Measurements from ENCODE around the gene ASNSD1. TPM values are rescaled to one million over a fixed set of nuclear protein-coding genes. Genes with fewer than 3 reads are reported as not detected.

The ASNSD1 gene
- polyA plus RNA-seq, 1 of the 3 experiments (the other 2 are of a cell fraction), result 15.5 TPM

DNA sequence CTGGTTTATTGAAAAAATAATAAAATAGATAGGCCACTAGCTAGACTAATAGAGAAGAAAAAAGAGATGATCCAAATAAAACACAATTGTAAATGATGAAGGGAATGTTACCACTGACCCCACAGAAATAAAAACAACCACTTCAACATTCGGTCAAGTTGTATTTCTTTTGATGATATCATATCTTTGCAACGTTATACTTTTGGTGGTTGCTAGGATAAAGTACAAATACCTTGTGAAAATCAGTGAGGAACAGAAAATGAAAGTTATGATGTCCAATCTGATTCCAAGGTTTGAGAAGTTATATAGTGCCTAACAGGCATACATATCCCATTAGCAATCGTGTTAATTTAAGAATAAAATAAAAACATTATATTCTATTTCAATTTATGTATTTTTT lies 6.6 kb upstream of the ASNSD1 start:
- DNase-seq, result no peak
- H3K27ac ChIP-seq (ENCODE audit: low read depth in 2 of 2, low read length in 1 of 2), result no peak overlapping the region
- no peaks in the 10 kb centered on the region for H3K79me2 ChIP-seq (ENCODE audit: insufficient read depth)
- H3K4me3 ChIP-seq (ENCODE audit: low read depth in 2 of 2, low read length in 1 of 2), result no peak overlapping the region
- TF ChIP-seq NRF1 (IDR thresholded peaks at IDR 0.05; ENCODE audit: low read depth, low read length) (no peak), MXI1 (IDR thresholded peaks at IDR 0.05; ENCODE audit: low read depth, low read length) (no peak), RCOR1 (IDR thresholded peaks at IDR 0.05; ENCODE audit: low read length) (no peak)
- TF ChIP-seq, protein P1, sequence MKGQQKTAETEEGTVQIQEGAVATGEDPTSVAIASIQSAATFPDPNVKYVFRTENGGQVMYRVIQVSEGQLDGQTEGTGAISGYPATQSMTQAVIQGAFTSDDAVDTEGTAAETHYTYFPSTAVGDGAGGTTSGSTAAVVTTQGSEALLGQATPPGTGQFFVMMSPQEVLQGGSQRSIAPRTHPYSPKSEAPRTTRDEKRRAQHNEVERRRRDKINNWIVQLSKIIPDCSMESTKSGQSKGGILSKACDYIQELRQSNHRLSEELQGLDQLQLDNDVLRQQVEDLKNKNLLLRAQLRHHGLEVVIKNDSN (IDR thresholded peaks at IDR 0.05; ENCODE audit: borderline replicate concordance, low read depth), result no peak
- H3K4me2 ChIP-seq, result no peak overlapping the region
- POLR2A ChIA-PET, result no interaction called here
- H3K9me3 ChIP-seq, result no peaks in the 10 kb centered on the region
- H2AFZ ChIP-seq (ENCODE audit: low read depth), result no peak overlapping the region
- H4K20me1 ChIP-seq (ENCODE audit: insufficient read depth), result no peaks in the 10 kb centered on the region
- no peaks in the 10 kb centered on the region for H3K9me2 ChIP-seq
- H3K9ac ChIP-seq, result no peak overlapping the region
- H3F3A ChIP-seq (replicated peaks; ENCODE audit: insufficient read depth), result no peaks in the 10 kb centered on the region
- H3K27me3 ChIP-seq (ENCODE audit: insufficient read depth), result no peaks in the 10 kb centered on the region
- no peaks in the 10 kb centered on the region for H3K36me3 ChIP-seq (replicated peaks in 1 of 2; ENCODE audit: control insufficient read depth in 1 of 2, insufficient read depth in 2 of 2, low read length in 1 of 2)
- WGBS (ENCODE audit: low lambda C conversion rate), result 67% methylated on average over 3 of the region's 3 CpGs
- CTCF ChIA-PET, result no interaction called here
- no peaks in the 10 kb centered on the region for H3K4me1 ChIP-seq (ENCODE audit: control insufficient read depth in 1 of 2, insufficient read depth in 2 of 2, low read depth in 1 of 2, low read length in 1 of 2)

DNA sequence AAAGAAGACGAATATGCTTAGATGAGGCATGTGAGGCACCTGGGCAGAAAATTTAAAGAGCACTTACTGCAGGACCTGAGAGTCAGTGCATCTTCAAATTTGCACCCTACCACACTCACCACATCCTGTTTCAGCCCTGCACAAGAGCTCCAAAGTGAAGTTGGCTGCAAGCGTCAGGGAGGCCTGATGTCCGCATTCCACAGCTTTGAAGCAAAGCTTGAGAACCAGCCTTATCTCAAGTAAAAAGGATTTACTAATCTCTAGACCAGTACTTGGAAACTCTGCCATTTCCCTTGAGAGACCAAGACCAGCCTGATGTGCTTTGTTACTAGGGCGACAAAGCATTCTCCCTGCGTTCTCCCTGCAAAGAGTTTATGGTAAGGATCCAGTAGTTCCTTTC lies 3.4 kb upstream of the ASNSD1 start:
- H4K20me1 ChIP-seq (ENCODE audit: insufficient read depth), result no peaks in the 10 kb centered on the region
- TF ChIP-seq EZH2phosphoT487 (IDR thresholded peaks at IDR 0.05; ENCODE audit: borderline replicate concordance, low read depth) (no peak), CHD2 (IDR thresholded peaks at IDR 0.05; ENCODE audit: low read length, partially characterized antibody) (no peak), MEF2A (IDR thresholded peaks at IDR 0.05; ENCODE audit: borderline replicate concordance, low read depth) (no peak), YY1 (IDR thresholded peaks at IDR 0.05; ENCODE audit: low read depth) (no peak), JUND (IDR thresholded peaks at IDR 0.05) (no peak), FOXJ3 (CRISPR knock-in tag; IDR thresholded peaks at IDR 0.05) (no peak), FOSL2 (IDR thresholded peaks at IDR 0.05; ENCODE audit: borderline replicate concordance, low read depth) (no peak), RFX5 (IDR thresholded peaks at IDR 0.05; ENCODE audit: low read length) (no peak), RAD21 (IDR thresholded peaks at IDR 0.05; ENCODE audit: low read length) (no peak), TEAD4 (IDR thresholded peaks at IDR 0.05; ENCODE audit: borderline replicate concordance, insufficient read depth) (no peak), GABPA (IDR thresholded peaks at IDR 0.05; ENCODE audit: low read depth) (no peak), RXRA (IDR thresholded peaks at IDR 0.05; ENCODE audit: borderline replicate concordance, low read depth) (no peak)
- TF ChIP-seq, protein P2, sequence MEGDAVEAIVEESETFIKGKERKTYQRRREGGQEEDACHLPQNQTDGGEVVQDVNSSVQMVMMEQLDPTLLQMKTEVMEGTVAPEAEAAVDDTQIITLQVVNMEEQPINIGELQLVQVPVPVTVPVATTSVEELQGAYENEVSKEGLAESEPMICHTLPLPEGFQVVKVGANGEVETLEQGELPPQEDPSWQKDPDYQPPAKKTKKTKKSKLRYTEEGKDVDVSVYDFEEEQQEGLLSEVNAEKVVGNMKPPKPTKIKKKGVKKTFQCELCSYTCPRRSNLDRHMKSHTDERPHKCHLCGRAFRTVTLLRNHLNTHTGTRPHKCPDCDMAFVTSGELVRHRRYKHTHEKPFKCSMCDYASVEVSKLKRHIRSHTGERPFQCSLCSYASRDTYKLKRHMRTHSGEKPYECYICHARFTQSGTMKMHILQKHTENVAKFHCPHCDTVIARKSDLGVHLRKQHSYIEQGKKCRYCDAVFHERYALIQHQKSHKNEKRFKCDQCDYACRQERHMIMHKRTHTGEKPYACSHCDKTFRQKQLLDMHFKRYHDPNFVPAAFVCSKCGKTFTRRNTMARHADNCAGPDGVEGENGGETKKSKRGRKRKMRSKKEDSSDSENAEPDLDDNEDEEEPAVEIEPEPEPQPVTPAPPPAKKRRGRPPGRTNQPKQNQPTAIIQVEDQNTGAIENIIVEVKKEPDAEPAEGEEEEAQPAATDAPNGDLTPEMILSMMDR (IDR thresholded peaks at IDR 0.05), result no peak
- TF ChIP-seq, protein P3, sequence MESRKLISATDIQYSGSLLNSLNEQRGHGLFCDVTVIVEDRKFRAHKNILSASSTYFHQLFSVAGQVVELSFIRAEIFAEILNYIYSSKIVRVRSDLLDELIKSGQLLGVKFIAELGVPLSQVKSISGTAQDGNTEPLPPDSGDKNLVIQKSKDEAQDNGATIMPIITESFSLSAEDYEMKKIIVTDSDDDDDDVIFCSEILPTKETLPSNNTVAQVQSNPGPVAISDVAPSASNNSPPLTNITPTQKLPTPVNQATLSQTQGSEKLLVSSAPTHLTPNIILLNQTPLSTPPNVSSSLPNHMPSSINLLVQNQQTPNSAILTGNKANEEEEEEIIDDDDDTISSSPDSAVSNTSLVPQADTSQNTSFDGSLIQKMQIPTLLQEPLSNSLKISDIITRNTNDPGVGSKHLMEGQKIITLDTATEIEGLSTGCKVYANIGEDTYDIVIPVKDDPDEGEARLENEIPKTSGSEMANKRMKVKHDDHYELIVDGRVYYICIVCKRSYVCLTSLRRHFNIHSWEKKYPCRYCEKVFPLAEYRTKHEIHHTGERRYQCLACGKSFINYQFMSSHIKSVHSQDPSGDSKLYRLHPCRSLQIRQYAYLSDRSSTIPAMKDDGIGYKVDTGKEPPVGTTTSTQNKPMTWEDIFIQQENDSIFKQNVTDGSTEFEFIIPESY (IDR thresholded peaks at IDR 0.05; ENCODE audit: borderline replicate concordance, low read depth), result no peak
- H3K27ac ChIP-seq (ENCODE audit: low read depth in 2 of 2, low read length in 1 of 2), result no peak overlapping the region
- no peak overlapping the region for H3K9ac ChIP-seq
- no peak overlapping the region for H2AFZ ChIP-seq (ENCODE audit: low read depth)
- no peak for DNase-seq
- H3K4me3 ChIP-seq (ENCODE audit: low read depth in 2 of 2, low read length in 1 of 2), result no peak overlapping the region
- 91% methylated on average over 5 of the region's 5 CpGs for WGBS (ENCODE audit: low lambda C conversion rate)
- H3K36me3 ChIP-seq (replicated peaks in 1 of 2; ENCODE audit: control insufficient read depth in 1 of 2, insufficient read depth in 2 of 2, low read length in 1 of 2), result no peaks in the 10 kb centered on the region
- POLR2A ChIA-PET, result no interaction called here
- no peak overlapping the region for H3K4me2 ChIP-seq
- H3K9me2 ChIP-seq, result no peaks in the 10 kb centered on the region
- H3K27me3 ChIP-seq (ENCODE audit: insufficient read depth), result no peaks in the 10 kb centered on the region
- H3K4me1 ChIP-seq (ENCODE audit: control insufficient read depth in 1 of 2, insufficient read depth in 2 of 2, low read depth in 1 of 2, low read length in 1 of 2), result peaks cover 0 to 6% of the 10 kb centered on the region in 2 experiments; a peak in 2 of 4 replicates
- H3K9me3 ChIP-seq, result no peaks in the 10 kb centered on the region
- H3K79me2 ChIP-seq (ENCODE audit: insufficient read depth), result peaks cover 16% of the 10 kb centered on the region
- H3F3A ChIP-seq (replicated peaks; ENCODE audit: insufficient read depth), result no peaks in the 10 kb centered on the region
- CTCF ChIA-PET, result interaction anchor here (2.2 kb wide), 1 partner anchor 41 kb away, joined by 7 read pairs; no protein-coding TSS in a partner anchor
